ENCODE results near the gene NKAIN2.

- TF ChIP-seq CTCF (tag by site-specific recombination; IDR thresholded peaks at IDR 0.05) = no peak
- no peak for TF ChIP-seq ZNF677 (tag by site-specific recombination; IDR thresholded peaks at IDR 0.05)
Measured at GRCh38 chr6:124131779-124132178, 328.1 kb downstream of the NKAIN2 start.
